Activated CD4-positive, alpha-beta T cell treated with anti-CD3 and anti-CD28 coated beads, Interleukin-10, Interleukin-2, amounts not matched to agents 100 ng/mL and 50 ng/mL, durations not matched to agents 16 hours and 8 hours (primary cell): ENCODE results near the gene ACVRL1.
A peak's percentile ranks its signal among the peaks of the same experiment; 100 is the strongest.

Experiments
- DNase-seq: peaks from one replicate; pipeline ENCODE4 v3.0.0-alpha.2; 2020

Gene ACVRL1

DNA sequence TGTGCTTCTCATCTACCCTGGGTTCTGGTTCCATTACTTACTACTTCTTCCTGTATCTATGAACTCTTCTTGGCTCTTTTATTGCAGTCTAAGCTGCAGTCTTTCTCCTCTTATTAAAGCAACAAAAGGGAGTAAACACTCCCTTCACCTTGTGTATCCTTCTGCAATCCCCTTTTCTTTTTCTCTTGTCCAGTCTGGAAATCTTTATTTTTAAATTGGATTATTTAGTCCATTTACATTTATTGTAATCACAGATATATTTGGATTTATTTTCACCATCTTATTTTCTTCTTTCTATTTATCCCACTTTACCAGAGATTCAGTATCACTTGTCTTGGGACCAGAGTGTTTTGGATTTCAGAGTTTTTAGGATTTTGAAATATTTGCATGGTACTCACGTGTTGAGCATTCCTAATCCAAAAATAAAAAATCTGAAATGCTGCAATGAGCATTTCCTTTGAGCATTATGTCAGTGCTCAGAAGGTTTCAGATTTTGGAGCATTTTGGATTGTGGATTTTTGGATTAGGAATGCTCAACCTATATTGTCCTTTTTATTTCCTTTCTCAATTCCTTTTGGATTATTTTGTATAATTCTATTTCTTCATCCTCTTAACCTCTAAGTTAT is 37.4 kb downstream of the ACVRL1 start:
- no peak for DNase-seq

DNA sequence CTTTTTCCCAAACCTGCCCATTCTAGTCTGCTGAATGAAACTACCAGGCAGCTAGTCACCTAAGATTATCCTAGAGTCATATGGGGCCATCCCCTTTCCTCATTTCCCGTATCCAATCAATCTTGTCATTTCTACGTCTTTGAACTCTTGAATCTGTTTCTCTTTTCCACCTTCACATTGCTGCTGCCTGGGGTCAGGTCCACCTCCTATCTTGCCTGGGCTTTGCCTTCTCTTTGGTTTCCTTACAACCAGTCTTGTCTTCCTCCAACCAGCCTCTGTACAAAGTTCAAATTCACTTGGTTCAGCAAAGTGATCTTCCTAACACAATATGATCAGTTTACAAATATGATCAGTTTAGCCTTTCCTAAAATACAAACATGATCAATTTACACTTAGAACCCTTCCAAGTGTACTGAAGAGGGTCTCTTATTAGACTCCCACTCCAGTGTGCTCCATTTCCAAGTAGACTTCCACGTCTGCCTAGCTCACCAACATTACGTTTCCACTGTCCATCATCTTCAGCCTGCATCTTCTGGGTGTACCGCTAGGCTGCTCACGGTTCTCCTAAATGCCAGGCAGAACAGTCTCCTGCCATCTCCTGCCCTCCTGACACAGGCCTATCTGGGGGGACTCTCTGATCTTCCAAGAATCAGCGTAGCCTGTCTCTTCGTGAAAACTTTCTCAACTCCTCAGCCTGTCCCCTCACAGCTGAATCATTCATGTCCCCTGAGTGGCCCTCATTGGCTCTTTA is 40.1 kb downstream of the ACVRL1 start:
- DNase-seq = no peak

DNA sequence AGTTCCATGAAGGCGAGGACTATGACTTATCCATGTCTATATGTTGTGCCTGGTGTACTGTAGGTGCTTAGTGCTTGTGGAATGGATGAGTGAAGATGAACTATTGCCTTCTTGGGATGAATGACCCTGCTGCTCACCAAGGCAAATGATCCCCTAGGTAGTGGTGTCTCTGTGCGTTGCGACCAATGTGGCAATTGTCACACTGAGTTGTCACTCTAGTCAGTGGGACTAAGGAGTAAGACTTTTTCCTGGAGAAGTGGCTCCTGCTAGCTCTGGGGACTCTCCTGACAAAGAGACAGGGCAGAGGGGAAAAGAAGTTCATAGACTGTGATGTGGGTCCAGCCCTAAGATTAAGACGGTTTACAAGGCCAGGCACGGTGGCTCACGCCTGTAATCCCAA is 40.8 kb downstream of the ACVRL1 start:
- DNase-seq = no peak

DNA sequence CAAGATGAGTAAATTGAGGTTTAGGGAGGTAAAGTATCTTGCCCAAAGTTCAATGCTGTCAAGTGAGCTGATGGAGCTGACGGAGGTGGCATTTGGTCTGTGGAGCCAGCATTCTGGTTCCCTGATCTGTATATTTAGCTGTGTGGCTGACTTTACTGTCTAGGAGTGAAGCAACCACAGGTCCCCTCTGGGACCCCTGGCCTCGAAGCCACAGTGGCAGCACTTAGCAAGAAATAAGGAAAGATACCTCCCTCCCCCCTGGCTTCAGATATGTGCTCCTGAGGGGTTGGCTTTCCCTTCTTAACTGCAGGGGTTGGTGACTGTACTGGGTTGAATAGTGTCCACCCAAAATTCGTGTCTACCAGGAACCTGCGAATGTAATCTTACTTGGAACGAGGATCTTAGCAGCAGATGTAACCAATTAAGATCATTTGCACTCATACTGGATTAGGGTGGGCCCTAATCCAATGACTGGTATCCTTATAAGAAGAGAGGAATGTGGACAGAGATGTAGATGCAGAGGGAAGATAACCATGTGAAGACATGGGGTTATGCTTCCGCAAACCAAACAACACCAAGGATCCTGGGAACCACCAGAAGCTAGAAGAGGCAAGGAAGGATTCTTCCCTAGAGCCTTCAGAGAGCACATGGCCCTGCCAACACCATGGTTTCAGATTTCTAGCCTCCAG is 42.2 kb downstream of the ACVRL1 start:
- no peak for DNase-seq

DNA sequence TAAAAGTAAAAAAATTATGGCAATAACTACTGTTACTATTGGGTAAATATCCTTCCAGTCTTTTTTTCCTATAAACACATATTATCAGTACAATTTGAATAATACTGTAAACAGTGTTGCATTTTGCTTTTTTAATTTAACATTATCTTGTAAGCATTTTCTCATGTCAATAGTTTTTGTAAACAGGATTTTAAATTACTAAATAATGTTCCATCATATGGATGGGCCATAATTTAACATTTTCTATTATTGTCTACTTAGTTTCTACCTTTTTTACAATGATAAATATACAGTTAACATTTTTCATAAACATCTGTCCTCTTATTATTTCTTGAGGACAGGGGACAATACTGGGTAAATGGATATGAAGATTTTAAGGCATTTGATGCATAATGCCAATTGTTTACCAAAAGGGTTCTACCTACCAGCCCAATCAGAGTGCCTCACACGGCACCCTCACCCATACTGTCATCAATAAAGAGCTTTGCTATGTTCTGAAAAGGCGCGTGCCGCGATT is 43.4 kb downstream of the ACVRL1 start:
- DNase-seq = no peak

DNA sequence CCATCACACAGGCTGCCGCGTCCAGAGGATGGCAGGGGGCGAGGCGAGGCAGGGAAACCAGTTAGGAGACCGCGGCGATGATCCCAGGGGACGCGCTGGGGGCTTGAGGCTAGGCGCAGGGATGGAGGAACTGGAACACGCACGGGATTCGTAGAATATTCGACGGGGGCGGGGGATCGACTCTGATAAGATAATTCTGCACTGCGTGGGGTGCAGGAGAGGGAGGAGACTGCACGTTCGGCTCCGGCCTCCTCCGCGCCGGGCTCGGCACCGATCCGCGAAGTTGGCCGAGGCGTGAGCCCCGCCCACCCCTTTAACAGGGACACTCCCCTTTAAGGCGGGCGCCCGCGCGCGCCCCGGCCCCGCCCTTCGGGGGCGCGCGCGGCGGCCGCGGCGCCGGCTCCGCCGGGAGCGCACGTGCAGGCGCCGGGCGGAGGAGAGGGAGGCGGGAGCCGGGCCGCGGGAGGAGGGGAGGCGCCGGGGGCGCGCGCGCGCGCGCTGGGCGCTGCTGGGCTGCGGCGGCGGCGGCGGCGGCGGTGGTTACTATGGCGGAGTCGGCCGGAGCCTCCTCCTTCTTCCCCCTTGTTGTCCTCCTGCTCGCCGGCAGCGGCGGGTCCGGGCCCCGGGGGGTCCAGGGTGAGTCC is 44.0 kb downstream of the ACVRL1 start, which contains the start of gene ACVR1B:
ACVR1B (plus strand) TSS at position 501 of the 644 bp plus-strand sequence; CDS start at position 546, 45 bp downstream.
- peak; percentile 92 for DNase-seq

DNA sequence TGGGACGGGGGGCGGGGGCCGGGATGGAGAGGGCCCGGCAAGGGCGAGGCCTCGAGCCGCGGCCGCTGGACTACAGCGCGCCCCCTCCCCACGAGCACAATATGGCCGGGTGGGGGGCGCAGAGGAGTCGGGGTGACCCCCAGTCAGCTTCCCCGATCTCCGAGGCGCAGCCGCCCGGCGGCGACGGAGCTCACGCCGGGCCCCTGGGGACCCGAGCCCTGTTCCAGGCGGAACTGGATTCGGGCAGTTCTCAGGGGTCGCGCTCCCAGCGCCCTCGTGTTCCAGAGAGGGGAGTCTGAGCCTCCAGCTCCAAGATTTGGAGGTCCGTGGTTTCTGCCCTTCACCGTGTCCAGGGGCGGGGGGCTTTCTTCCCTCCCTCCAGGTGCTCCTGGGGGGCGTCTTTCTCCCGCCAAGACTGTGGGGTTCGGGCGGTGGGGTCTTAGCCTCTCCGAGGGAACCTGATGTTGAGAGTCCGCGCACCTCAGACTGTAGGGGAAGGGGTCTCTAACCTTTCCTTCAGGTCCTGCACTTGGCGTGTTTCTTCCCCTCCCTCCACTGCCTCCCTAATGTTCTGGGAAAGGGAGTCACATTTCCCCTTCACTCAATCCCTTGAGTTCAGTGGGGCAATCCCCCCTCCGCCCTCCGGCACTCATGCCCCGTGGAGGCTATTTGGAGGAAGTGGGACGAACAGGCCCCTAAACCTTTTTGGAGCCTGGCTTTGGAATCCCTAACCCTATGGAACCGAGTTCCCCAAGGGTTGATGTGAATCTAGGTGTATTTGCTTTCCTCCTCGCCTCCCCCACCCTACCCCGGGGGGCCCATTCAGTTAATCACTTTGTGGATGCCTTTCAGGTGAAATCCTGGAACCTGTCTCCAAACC is 44.8 kb downstream of the ACVRL1 start:
- no peak for DNase-seq

DNA sequence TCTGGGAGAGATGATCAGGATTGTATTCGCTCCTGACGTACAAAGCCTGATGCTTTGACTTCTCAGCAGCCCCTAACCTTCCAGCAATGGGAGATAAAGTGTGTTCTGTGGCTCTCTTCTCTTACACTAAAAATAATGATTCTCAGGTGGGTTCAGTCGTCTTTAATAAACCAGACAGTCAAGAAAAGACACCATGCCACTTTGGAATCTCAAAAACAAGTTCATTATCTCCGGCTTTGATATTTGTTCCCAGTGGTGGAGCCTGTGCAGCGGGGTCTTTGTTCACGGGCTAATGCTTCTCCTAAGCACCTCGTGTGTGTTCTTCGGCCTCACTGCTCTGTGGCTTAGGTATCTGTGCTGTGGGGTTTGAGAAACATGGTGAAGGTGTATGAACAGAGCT is 45.8 kb downstream of the ACVRL1 start:
- no peak for DNase-seq

DNA sequence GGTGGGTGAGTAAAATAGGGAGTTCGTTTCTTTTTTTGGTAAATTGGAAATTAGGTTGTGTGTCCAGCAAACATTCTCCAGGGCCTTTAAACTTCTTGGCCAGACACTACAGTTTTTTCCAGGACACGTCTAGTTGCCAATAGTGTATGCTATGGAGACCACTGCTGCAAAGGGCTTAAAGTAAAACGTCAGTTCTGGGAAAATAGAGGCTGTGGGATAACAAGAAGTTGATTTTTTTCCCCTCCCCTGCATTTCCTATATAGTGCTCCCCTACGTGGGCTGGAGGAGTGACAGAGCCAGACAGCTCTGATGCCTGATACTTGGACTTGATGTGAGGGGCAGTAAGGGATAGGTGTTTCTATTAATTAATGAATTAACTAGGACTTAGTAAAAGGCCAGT is 46.6 kb downstream of the ACVRL1 start:
- no peak for DNase-seq

DNA sequence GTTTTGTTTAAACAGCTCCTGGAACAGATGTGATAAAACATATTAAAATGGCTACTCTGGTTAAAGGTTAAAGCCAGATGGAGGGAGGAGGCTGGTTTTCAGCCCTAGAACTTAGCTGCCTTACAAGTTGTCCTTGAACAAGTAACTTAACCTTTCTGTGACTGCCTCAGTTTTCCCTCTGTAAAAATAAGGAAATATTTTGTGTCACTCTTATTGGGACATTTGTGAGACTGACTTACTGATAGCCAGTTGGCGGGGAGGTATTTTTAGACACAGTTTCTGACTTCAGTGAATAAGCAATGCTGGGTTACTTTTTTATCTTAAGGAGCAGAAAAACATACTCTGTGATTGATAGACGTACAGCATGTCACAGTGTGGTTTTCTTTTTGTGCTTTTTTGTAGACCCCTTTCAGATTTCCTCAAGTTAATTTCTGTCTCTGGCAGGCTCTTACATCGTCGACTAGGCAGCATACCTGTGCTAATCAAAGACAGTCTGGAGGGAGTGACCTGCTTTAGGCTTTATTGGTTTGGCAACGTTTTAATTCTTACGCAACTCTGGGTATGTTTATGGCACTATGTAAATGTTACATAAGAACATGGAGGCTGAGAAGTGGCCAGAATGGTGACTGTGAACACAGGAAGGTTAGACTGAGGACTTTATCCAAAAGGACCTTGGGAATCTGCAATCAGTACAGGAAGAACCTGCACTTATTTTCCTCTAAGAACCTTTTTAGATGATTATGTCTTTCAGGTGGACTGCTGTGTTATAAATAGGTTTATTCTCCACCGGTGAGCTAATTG is 47.5 kb downstream of the ACVRL1 start:
- no peak for DNase-seq

DNA sequence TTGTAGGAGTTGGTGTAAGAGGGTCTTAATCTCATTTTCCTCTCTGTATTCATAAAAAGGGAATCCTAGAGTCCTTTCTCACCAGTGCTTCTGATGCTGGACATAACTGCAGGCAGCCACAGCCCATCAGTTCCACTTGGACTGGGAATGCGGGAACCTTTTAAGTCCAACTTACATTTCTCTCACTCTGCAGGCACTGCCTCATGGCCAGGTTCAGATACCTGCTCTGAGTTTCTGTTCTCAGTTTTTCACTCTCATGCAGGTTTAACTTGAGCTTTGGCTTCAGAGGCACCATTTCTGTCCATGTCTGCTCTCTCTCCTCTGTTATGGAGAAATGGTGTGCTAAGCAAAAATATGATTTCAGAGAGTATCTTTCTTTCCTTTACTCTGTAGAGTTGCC is 48.4 kb downstream of the ACVRL1 start:
- DNase-seq = no peak

DNA sequence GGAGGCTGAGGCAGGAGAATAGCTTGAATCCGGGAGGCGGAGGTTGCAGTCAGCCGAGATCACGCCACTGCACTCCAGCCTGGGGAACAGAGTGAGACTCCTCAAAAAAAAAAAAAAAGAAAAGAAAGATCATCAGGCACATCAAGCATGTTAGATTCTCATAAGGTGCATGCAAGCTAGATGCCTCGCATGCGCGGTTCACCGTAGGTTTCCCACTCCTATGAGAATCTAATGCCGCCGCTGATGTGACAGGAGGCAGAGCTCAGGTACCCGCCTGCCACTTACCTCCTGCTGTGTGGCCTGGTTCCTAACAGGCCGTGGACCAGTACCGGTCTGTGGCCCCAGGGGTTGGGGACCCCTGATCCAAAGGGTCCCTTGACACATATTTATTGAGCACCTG is 51.2 kb downstream of the ACVRL1 start:
- DNase-seq = no peak

DNA sequence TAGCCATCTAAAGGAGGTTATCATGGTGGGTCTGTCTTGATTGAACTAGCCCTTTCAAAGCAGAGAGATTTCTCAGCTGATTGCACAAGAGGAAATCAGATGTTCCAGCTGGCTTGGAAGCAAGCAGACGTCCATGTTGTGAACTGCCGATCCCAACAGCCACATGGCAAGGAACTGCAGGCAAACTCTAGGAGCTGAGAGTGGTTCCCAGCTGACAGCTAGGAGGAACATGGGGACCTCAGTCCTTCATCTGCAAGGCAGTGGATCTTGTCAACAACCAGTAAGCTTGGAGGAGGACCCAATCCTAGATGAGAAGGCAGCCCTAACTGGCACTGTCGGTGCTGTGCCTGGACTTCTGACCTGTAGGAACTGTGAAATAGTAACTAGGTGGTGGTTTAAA is 51.9 kb downstream of the ACVRL1 start:
- no peak for DNase-seq

DNA sequence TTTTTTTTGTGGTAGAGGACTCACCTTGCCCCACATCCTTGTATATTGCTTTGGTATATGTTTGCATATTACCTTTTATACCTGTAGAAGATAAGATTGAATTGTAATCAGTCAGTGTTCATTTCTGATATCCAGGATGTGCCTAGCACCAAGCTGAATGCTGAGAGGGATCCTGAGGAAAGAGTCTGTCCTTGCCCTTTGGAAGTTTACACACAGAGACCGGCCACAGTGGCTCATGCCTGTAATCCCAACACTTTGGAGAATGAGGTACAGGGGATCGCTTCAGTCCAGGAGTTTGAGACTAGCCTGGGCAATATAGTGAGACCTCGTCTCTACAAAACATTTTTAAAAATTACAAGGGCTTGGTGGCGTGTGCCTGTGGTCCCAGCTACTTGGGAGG is 52.6 kb downstream of the ACVRL1 start:
- no peak for DNase-seq

DNA sequence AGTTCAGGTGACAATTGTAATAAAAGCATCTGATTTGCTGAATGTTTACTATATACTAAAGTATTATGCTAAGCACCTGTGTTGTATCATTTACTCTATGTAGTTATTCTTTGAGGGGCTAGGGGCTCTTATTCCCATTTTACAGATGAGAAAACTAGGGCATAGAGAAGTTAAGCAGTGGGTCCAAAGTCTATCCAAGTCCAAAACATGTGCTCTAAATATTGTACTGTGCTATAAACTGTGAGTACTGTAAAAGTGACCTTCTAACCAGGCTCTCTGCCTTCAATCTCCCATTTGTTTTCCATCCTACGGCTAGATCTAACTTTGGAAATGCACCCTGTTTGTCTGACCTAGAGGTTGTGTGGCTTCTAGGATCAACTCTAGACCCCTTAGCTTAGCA is 53.2 kb downstream of the ACVRL1 start:
- no peak for DNase-seq

DNA sequence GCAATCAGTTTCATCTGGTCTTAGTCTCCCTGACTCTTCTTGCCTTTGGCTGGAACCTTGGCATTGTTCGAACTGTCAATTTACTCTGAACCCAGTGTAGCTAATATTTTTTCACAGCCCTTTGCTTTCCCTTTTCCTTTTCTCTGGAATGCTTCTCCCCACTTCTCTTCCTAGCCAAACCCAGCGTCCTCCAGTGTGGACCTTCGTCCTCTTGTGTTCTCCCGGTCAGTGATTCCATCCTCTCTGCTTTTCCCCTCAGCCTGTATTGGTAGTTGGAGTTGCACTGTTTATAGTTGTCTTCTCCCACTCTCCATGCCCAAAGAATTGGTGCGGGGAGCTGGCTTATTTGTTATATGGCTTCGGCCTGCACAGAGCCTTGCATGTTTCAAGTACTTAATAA is 53.6 kb downstream of the ACVRL1 start:
- no peak for DNase-seq

DNA sequence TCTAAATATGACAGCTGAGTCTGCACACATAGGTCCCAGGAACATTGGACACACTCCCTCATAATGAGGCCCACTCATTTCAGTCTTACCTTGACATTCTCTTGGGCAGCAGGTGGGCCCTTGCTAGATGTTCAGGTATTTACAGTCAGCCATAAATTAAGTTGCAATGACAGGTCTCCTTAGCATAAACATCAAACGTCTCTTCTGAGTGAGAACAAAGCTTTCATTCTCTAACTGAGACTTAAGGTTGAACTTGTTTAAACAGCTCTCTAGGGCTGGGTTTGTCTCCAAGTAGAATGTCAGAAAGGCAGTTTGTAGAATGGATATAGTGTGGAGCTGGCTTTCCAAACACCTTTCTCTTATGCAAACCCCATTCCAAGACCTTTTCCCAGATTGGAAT is 54.5 kb downstream of the ACVRL1 start:
- no peak for DNase-seq

DNA sequence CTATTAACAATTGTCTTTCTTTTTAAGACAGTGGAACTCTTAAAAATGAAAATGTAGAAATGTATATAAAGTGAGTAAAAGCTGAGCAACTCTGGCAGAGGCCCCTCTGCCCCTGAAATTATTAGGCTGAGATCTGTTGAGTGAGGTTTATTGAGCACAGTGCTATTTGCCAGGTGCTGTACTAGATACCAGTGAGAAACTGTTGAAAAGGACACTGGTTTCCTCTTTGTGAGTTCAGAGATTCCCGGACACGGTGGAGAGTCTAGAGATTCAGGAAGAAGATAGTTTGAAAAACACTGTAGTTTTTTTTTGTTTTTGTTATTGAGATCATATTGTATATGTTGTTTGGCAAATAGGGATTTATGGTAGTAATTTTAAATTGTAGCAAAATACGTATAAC is 55.4 kb downstream of the ACVRL1 start:
- no peak for DNase-seq

DNA sequence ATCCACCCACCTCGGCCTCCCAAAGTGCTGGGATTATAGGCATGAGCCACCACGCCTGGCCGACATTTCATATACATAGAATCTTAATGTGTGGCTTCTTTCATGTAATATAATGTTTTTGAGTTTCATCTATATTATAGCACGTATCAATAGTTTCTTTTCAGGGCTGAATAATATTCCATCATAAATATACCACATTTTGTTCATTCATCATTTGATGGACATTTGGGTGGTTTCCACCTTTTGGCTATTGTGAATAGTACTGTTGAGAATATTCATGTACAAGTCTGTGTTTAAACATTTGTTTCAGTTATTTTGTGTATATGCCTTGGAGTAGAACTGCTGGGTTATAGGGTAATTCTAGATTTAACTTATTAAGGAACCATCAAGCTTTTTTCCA is 56.2 kb downstream of the ACVRL1 start:
- no peak for DNase-seq

DNA sequence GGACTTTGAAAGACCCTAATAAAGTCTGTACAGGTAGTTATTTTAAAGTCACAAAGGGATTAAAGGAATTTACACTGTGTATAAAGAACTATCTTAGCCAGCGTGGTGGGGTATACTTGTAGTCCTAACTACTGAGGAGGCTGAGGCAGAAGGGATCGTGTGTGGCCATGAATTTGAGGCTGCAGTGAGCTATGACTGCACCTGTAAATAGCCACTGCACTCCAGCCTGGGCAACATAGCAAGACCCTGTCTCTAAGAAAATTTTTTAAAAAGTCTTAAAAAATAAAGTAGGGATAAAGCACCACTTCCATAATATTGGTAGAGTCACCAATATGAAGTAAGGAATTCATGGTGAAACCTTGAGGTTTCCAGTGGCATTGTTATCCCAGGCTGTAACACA is 62.3 kb downstream of the ACVRL1 start:
- DNase-seq = no peak

DNA sequence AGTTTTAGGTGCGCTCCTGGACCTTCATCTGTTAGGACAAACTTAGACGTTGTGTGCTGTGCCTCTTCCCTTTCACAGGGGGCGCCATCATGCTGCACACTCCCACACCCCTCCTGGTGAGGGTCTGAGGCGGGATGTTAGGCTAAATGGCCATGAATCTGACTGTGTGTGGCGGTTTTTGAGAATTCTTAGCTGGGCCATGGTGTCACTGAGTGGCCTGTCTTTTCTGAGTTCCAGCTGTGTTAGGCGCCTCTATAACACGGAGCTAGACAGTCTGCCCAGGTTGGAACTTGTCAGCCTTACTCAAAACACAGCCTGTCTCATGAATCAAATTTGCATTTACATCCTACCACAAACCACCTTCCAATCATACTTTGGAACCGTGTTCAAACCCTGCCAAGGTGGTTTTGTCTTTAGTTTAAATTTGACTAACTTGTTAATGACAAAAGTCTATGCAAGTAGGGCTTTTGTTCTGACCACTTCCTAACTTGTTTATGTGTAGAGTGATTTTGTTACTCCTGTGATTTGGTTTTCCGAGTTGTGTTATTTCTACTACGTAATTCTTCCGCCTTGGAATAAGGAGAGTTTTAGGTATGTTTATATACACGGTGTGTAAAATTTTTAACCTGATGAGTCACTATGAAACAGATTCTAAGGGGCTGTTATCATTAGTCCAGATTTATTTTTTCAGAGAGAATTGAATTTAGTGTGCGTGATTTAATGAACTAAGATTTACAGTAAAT is 63.8 kb downstream of the ACVRL1 start:
- peak; percentile 96 for DNase-seq
